Esophagus muscularis mucosa (tissue), 4 donors: ENCODE data around the gene PPP1R12B. TPM values are rescaled to one million over a fixed set of nuclear protein-coding genes. Genes with fewer than 3 reads are reported as not detected.

Source experiments
- DNase-seq: peaks from one replicate; pipeline ENCODE4 v3.0.0-alpha.2; 2017; ENCODE audit errors: extremely low spot score
- H3K27ac ChIP-seq, 4 donors: fragments of 200-600 bp; sonication (generic); replicated peaks in 1 of 4; 1 replicate in 3 of 4; 2 replicates in 1 of 4; pipeline ENCODE4 v1.5.1; 2016 to 2019; ENCODE audit warnings: mild to moderate bottlenecking in 1 of 4
- H3K27me3 ChIP-seq, 4 donors: fragments of 200-600 bp; sonication (generic); one replicate each; pipeline versions ENCODE4 v1.5.1 to v1.6.0; 2016 to 2019
- H3K36me3 ChIP-seq, 4 donors: fragments of 200-600 bp; sonication (generic); one replicate each; pipeline ENCODE4 v1.5.1; 2016 to 2019
- H3K4me1 ChIP-seq, 4 donors: fragments of 200-600 bp; sonication (generic); one replicate each; pipeline ENCODE4 v1.5.1; 2016 to 2019
- H3K4me3 ChIP-seq, 4 donors: fragments of 200-600 bp; sonication (generic); 1 replicate in 2 of 4; 2 replicates in 2 of 4; pipeline ENCODE4 v1.5.1; 2016 to 2019; ENCODE audit warnings: mild to moderate bottlenecking in 4 of 4, moderate library complexity in 1 of 4
- H3K9me3 ChIP-seq, 4 donors: fragments of 200-600 bp; sonication (generic); 1 replicate in 3 of 4; 2 replicates in 1 of 4; pipeline ENCODE4 v1.5.1; 2016 to 2019
- EP300 ChIP-seq: sonication (generic); formaldehyde crosslinking; IDR thresholded peaks from one replicate; pipeline ENCODE4 v1.6.1; 2017; ENCODE audit warnings: antibody characterized with exemption
- POLR2A ChIP-seq: fragments of 450-650 bp; IDR thresholded peaks from one replicate; pipeline ENCODE4 v1.6.1; 2017; ENCODE audit warnings: antibody characterized with exemption, moderate library complexity, mild to moderate bottlenecking, low read depth
- POLR2AphosphoS5 ChIP-seq, 2 donors: sonication (generic); formaldehyde crosslinking; IDR thresholded peaks; one replicate each; pipeline ENCODE4 v1.6.1; 2017; ENCODE audit warnings: antibody characterized with exemption in 2 of 2
- WGBS: methylation state at CpG from one replicate; pipeline ENCODE4 v1.1.5; 2018; 5-methylcytosine and 5-hydroxymethylcytosine counted together
- intact Hi-C: fragments of 100-400 bp; cut with DNase I; formaldehyde crosslinking; loops from one replicate; pipeline ENCODE4 v1.15.1; 2023
- total RNA-seq, 4 donors: library from RNA; depleted of rRNA; stranded (reverse); fragments of >200 nt; gene quantifications; one replicate each; pipeline versions ENCODE4 v1.1.0 to v1.2.1, GENCODE V29; 2016
- TF ChIP-seq, protein P1 (sequence below), 3 experiments: fragments of 200-600 bp in 2 of 3; fragments of 450-650 bp in 1 of 3; sonication (generic) in 2 of 3; IDR thresholded peaks; one replicate each; pipeline ENCODE4 v1.5.1; 2017 to 2019; ENCODE audit warnings: antibody characterized with exemption in 3 of 3, mild to moderate bottlenecking in 2 of 3, moderate library complexity in 1 of 3

PPP1R12B gene
- total RNA-seq, 4 donors from 2014 or later: 692 to 1,262 (median 949) TPM

- no peak for DNase-seq
- H3K4me1 ChIP-seq: peaks cover 0 to 4% (median under 1%) of the 10 kb centered on the region in 4 donors
- peaks cover 0 to 3% (median 0%) of the 10 kb centered on the region in 4 donors for H3K27me3 ChIP-seq
- WGBS: 87% methylated on average over 8 of the region's 9 CpGs
- intact Hi-C loops: no loop called here
- H3K27ac ChIP-seq: no peak overlapping the region
- TF ChIP-seq, protein P1, sequence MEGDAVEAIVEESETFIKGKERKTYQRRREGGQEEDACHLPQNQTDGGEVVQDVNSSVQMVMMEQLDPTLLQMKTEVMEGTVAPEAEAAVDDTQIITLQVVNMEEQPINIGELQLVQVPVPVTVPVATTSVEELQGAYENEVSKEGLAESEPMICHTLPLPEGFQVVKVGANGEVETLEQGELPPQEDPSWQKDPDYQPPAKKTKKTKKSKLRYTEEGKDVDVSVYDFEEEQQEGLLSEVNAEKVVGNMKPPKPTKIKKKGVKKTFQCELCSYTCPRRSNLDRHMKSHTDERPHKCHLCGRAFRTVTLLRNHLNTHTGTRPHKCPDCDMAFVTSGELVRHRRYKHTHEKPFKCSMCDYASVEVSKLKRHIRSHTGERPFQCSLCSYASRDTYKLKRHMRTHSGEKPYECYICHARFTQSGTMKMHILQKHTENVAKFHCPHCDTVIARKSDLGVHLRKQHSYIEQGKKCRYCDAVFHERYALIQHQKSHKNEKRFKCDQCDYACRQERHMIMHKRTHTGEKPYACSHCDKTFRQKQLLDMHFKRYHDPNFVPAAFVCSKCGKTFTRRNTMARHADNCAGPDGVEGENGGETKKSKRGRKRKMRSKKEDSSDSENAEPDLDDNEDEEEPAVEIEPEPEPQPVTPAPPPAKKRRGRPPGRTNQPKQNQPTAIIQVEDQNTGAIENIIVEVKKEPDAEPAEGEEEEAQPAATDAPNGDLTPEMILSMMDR (IDR thresholded peaks at IDR 0.05): no peak
- no peak for TF ChIP-seq POLR2AphosphoS5 (IDR thresholded peaks at IDR 0.05)
- no peak for TF ChIP-seq EP300
- TF ChIP-seq POLR2A: no peak
- H3K36me3 ChIP-seq: no peaks in the 10 kb centered on the region
- H3K9me3 ChIP-seq: no peaks in the 10 kb centered on the region
- no peak overlapping the region for H3K4me3 ChIP-seq
Observed at GRCh38 chr1:202306535-202307345, 41.8 kb upstream of the PPP1R12B start.

GRCh38 chr1:202310071-202310725 is 38.3 kb upstream of the PPP1R12B start:
- TF ChIP-seq POLR2AphosphoS5 (IDR thresholded peaks at IDR 0.05): no peak
- TF ChIP-seq, protein P1 (IDR thresholded peaks at IDR 0.05): no peak
- TF ChIP-seq POLR2A: no peak
- no peak for TF ChIP-seq EP300
- Histone ChIP-seq H3K4me1 (peaks cover 0 to 6% (median 3%) of the 10 kb centered on the region in 4 donors), H3K9me3 (no peaks in the 10 kb centered on the region), H3K27me3 (peaks cover 0 to 11% (median 0%) of the 10 kb centered on the region in 4 donors), H3K4me3 (no peak overlapping the region), H3K27ac (no peak overlapping the region), H3K36me3 (no peaks in the 10 kb centered on the region)
- intact Hi-C loops: no loop called here
- DNase-seq: no peak

- DNase-seq: no peak
- intact Hi-C loops: no loop called here
- no peak overlapping the region for H3K4me3 ChIP-seq
- peaks cover 0 to 11% (median 0%) of the 10 kb centered on the region in 4 donors for H3K27me3 ChIP-seq
- peaks cover 0 to 6% (median 3%) of the 10 kb centered on the region in 4 donors for H3K4me1 ChIP-seq
- no peaks in the 10 kb centered on the region for H3K9me3 ChIP-seq
- no peaks in the 10 kb centered on the region for H3K36me3 ChIP-seq
- no peak overlapping the region for H3K27ac ChIP-seq
- TF ChIP-seq, protein P1 (IDR thresholded peaks at IDR 0.05): no peak
- TF ChIP-seq POLR2AphosphoS5 (IDR thresholded peaks at IDR 0.05) (no peak), POLR2A (no peak)
- WGBS: 92% methylated on average over 3 of the region's 3 CpGs
Observed at GRCh38 chr1:202310746-202311145, 37.8 kb upstream of the PPP1R12B start.

DNA sequence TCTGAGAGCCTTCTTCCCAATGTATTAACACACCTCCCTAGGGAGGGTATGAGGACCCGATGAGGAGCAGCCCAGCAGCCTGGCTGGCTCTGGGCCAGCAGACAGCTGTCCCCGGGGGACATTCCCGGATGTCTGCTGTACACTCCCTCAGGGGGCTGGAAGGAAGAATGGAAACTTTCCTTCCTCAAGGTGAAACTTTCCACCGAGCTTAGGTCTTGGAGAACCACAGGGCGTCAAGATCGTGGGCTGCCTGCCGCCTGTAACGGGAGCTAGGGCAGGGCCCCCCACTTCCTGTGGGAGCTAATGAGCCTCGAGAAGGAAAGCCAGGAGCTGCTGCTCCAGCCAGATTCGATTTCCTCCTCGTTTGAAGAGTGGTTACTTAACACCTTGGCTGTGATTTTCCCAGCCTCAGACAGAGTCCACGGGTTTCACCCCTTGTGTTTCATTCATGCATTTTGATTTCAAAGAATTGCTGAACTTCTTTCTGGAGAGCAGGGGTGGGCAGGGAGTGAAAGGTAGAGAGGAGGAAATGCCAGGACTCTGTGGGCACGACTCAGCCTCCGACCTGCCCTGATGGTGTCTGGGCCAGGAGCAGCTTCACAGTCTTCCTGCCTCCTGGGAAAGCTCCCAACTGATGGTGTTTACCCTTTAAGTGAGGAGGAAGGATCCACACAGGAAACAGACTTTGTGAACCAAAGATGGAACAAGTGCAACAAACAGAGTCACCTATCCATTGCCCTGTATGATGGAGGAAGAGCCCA is 36.4 kb upstream of the PPP1R12B start:
- intact Hi-C loops: no loop called here
- 28% methylated on average over 13 of the region's 14 CpGs for WGBS
- Histone ChIP-seq H3K9me3 (no peaks in the 10 kb centered on the region), H3K36me3 (no peaks in the 10 kb centered on the region), H3K4me1 (peaks cover 0 to 6% (median 3%) of the 10 kb centered on the region in 4 donors), H3K27ac (no peak overlapping the region), H3K4me3 (no peak overlapping the region), H3K27me3 (peaks cover 0 to 11% (median 0%) of the 10 kb centered on the region in 4 donors)
- DNase-seq: no peak
- TF ChIP-seq POLR2A (no peak), POLR2AphosphoS5 (IDR thresholded peaks at IDR 0.05) (no peak), EP300 (no peak)
- TF ChIP-seq, protein P1 (IDR thresholded peaks at IDR 0.05): no peak
